GM13977 (cell line): ENCODE measurements around the gene PANX2.

Experiments
- DNase-seq: peaks from one replicate; pipeline ENCODE4 v3.0.0; 2012; ENCODE audit warnings: low spot score
- CTCF ChIP-seq: IDR thresholded peaks from 2 replicates; pipeline ENCODE4 v1.5.1; 2012; ENCODE audit warnings: mild to moderate bottlenecking, control low read depth; ENCODE audit not compliant: insufficient read depth; ENCODE audit errors: extremely low read depth, missing control alignments
- in situ Hi-C: fragments of 300-500 bp; cut with MboI; formaldehyde crosslinking; loops from one replicate; pipeline ENCODE4 v1.12.0; 2022; ENCODE audit warnings: low sequenced_read_pairs, low pct_unique_long_range_greater_than_20kb, mixed read lengths, inconsistent platforms; ENCODE audit not compliant: unreplicated experiment

The PANX2 gene

GRCh38 chr22:50182176-50183081, 11.9 kb downstream of the PANX2 start:
- no peak for DNase-seq
- in situ Hi-C loops, result no loop called here
- TF ChIP-seq CTCF, result no peak

GRCh38 chr22:50183141-50183971, 12.8 kb downstream of the PANX2 start:
- in situ Hi-C loops, result no loop called here
- no peak for TF ChIP-seq CTCF
- DNase-seq, result no peak

- no peak for TF ChIP-seq CTCF
- in situ Hi-C loops, result no loop called here
- DNase-seq, result no peak
These were observed 13.7 kb downstream of the PANX2 start for GRCh38 chr22:50184004-50184901.

GRCh38 chr22:50184902-50185374, 14.4 kb downstream of the PANX2 start:
- no peak for DNase-seq
- in situ Hi-C loops, result no loop called here
- TF ChIP-seq CTCF, result no peak

- in situ Hi-C loops, result no loop called here
- peak; percentile 99 for DNase-seq
- no peak for TF ChIP-seq CTCF
These were observed 15.0 kb downstream of the PANX2 start, which contains the start of gene TRABD for GRCh38 chr22:50185375-50186087. TSS of gene TRABD (plus strand) at chr22:50185913. CDS start at chr22:50193061, 7,148 bp downstream.
